HEK293 (cell line): ENCODE data around the gene PRR11.

ENCODE experiments used
- AEBP2 ChIP-seq: fragments of 450-650 bp; formaldehyde crosslinking; IDR thresholded peaks from 2 replicates; pipeline ENCODE4 v1.5.1; 2016; ENCODE audit warnings: missing biosample characterization, missing genetic modification characterization, borderline replicate concordance
- ATF2 ChIP-seq: fragments of 450-650 bp; formaldehyde crosslinking; IDR thresholded peaks from 2 replicates; pipeline ENCODE4 v1.5.1; 2016; ENCODE audit warnings: missing biosample characterization, missing genetic modification characterization, low read depth
- BCL11A ChIP-seq: fragments of 450-650 bp; formaldehyde crosslinking; IDR thresholded peaks from 2 replicates; pipeline ENCODE4 v1.5.1; 2016; ENCODE audit warnings: low read depth, missing biosample characterization, missing genetic modification characterization
- EGR2 ChIP-seq: fragments of 450-650 bp; formaldehyde crosslinking; IDR thresholded peaks from 2 replicates; pipeline ENCODE4 v1.5.1; 2016; ENCODE audit warnings: low read depth, missing biosample characterization, missing genetic modification characterization
- GLIS2 ChIP-seq: fragments of 450-650 bp; formaldehyde crosslinking; IDR thresholded peaks from 2 replicates; pipeline ENCODE4 v1.5.1; 2016; ENCODE audit warnings: missing biosample characterization, missing genetic modification characterization
- KLF10 ChIP-seq: fragments of 450-650 bp; IDR thresholded peaks from 2 replicates; pipeline ENCODE4 v1.5.1; 2018; ENCODE audit warnings: missing biosample characterization, mild to moderate bottlenecking, missing genetic modification characterization
- KLF16 ChIP-seq: fragments of 450-650 bp; formaldehyde crosslinking; IDR thresholded peaks from 2 replicates; pipeline ENCODE4 v1.5.1; 2017; ENCODE audit warnings: missing biosample characterization, missing genetic modification characterization
- KLF8 ChIP-seq: fragments of 450-650 bp; formaldehyde crosslinking; IDR thresholded peaks from 2 replicates; pipeline ENCODE4 v1.5.1; 2016; ENCODE audit warnings: missing biosample characterization, missing genetic modification characterization
- PATZ1 ChIP-seq: fragments of 450-650 bp; formaldehyde crosslinking; IDR thresholded peaks from 2 replicates; pipeline ENCODE4 v1.5.1; 2016; ENCODE audit warnings: missing biosample characterization, missing genetic modification characterization
- SCRT1 ChIP-seq: fragments of 450-650 bp; formaldehyde crosslinking; IDR thresholded peaks from 2 replicates; pipeline ENCODE4 v1.5.1; 2016; ENCODE audit warnings: missing biosample characterization, missing genetic modification characterization, borderline replicate concordance
- SP2 ChIP-seq: fragments of 450-650 bp; formaldehyde crosslinking; IDR thresholded peaks from 2 replicates; pipeline ENCODE4 v1.5.1; 2016; ENCODE audit warnings: missing biosample characterization, missing genetic modification characterization
- SP3 ChIP-seq: fragments of 450-650 bp; formaldehyde crosslinking; IDR thresholded peaks from 2 replicates; pipeline ENCODE4 v1.5.1; 2016; ENCODE audit warnings: missing biosample characterization, missing genetic modification characterization
- TRIM28 ChIP-seq: IDR thresholded peaks from 2 replicates; pipeline ENCODE4 v1.6.1; 2011; ENCODE audit warnings: low read length, control low read depth, borderline replicate concordance
- YY1 ChIP-seq: fragments of 450-650 bp; formaldehyde crosslinking; IDR thresholded peaks from 2 replicates; pipeline ENCODE4 v1.5.1; 2018; ENCODE audit warnings: missing biosample characterization, missing genetic modification characterization
- ZBTB44 ChIP-seq: fragments of 450-650 bp; IDR thresholded peaks from 2 replicates; pipeline ENCODE4 v1.5.1; 2018; ENCODE audit warnings: missing biosample characterization, mild to moderate bottlenecking, missing genetic modification characterization
- ZBTB48 ChIP-seq: fragments of 450-650 bp; formaldehyde crosslinking; IDR thresholded peaks from 2 replicates; pipeline ENCODE4 v1.5.1; 2016; ENCODE audit warnings: missing biosample characterization, missing genetic modification characterization
- ZNF138 ChIP-seq: fragments of 450-650 bp; formaldehyde crosslinking; IDR thresholded peaks from 2 replicates; pipeline ENCODE4 v1.5.1; 2016; ENCODE audit warnings: missing biosample characterization, missing genetic modification characterization, borderline replicate concordance
- ZNF2 ChIP-seq: fragments of 450-650 bp; formaldehyde crosslinking; IDR thresholded peaks from 2 replicates; pipeline ENCODE4 v1.5.1; 2016; ENCODE audit warnings: missing biosample characterization, missing genetic modification characterization
- ZNF248 ChIP-seq: fragments of 450-650 bp; formaldehyde crosslinking; IDR thresholded peaks from 2 replicates; pipeline ENCODE4 v1.5.1; 2017; ENCODE audit warnings: missing biosample characterization, missing genetic modification characterization
- ZNF266 ChIP-seq: fragments of 450-650 bp; formaldehyde crosslinking; IDR thresholded peaks from 2 replicates; pipeline ENCODE4 v1.5.1; 2016; ENCODE audit warnings: missing biosample characterization, missing genetic modification characterization, low read depth
- ZNF280C ChIP-seq: fragments of 450-650 bp; formaldehyde crosslinking; IDR thresholded peaks from 2 replicates; pipeline ENCODE4 v1.5.1; 2016; ENCODE audit warnings: missing biosample characterization, missing genetic modification characterization
- ZNF341 ChIP-seq: fragments of 450-650 bp; formaldehyde crosslinking; IDR thresholded peaks from 2 replicates; pipeline ENCODE4; 2016; ENCODE audit warnings: low read depth, missing biosample characterization, missing genetic modification characterization
- ZNF391 ChIP-seq: fragments of 450-650 bp; formaldehyde crosslinking; IDR thresholded peaks from 2 replicates; pipeline ENCODE4 v1.5.1; 2016; ENCODE audit warnings: low read depth, missing biosample characterization, missing genetic modification characterization, borderline replicate concordance
- ZNF513 ChIP-seq: fragments of 450-650 bp; IDR thresholded peaks from 2 replicates; pipeline ENCODE4 v1.5.1; 2018; ENCODE audit warnings: missing biosample characterization, missing genetic modification characterization
- ZNF600 ChIP-seq: fragments of 450-650 bp; formaldehyde crosslinking; IDR thresholded peaks from 2 replicates; pipeline ENCODE4 v1.5.1; 2016; ENCODE audit warnings: missing biosample characterization, missing genetic modification characterization
- ZNF623 ChIP-seq: fragments of 450-650 bp; formaldehyde crosslinking; IDR thresholded peaks from 2 replicates; pipeline ENCODE4 v1.5.1; 2016; ENCODE audit warnings: missing biosample characterization, missing genetic modification characterization

Gene PRR11

GRCh38 chr17:59106463-59107305 is 48.9 kb upstream of the PRR11 start, which contains the start of gene TRIM37 (continued):
- TF ChIP-seq SP3 (tag by site-specific recombination): peak; percentile 95
- no peak for TF ChIP-seq ATF2 (tag by site-specific recombination)
- TF ChIP-seq ZNF600 (tag by site-specific recombination): peak; percentile 80
- TF ChIP-seq ZNF248: no peak
- no peak for TF ChIP-seq ZNF280C (tag by site-specific recombination)
- no peak for TF ChIP-seq ZNF513 (tag by site-specific recombination)
- peak; percentile 83; the same call in 1 of the 2 replicates for TF ChIP-seq ZNF391 (tag by site-specific recombination)
- TF ChIP-seq TRIM28: peak; percentile 73; the same call in 1 of the 2 replicates
- TF ChIP-seq KLF16: peak; percentile 97
- peak; percentile 72 for TF ChIP-seq ZNF2 (tag by site-specific recombination)
- TF ChIP-seq EGR2: peak; percentile 77
- TF ChIP-seq GLIS2 (tag by site-specific recombination): peak; percentile 93
- no peak for TF ChIP-seq ZNF138 (tag by site-specific recombination)
- TF ChIP-seq PATZ1 (tag by site-specific recombination): peak; percentile 93
- no peak for TF ChIP-seq ZBTB48 (tag by site-specific recombination)
- 0 out of 2 replicates have a peak, but pooled peaks have one; percentile 5 for TF ChIP-seq ZBTB44 (tag by site-specific recombination)
- no peak; the same call in 1 of the 2 replicates for TF ChIP-seq ZNF266 (tag by site-specific recombination)
- peak; percentile 93 for TF ChIP-seq SP2 (tag by site-specific recombination)
- TF ChIP-seq ZNF341 (tag by site-specific recombination): peak; percentile 7; the same call in 1 of the 2 replicates
- peak; percentile 96 for TF ChIP-seq KLF8 (tag by site-specific recombination)
- TF ChIP-seq YY1 (tag by site-specific recombination): peak; percentile 80
- TF ChIP-seq AEBP2 (tag by site-specific recombination): no peak
- peak; percentile 85 for TF ChIP-seq ZNF623 (tag by site-specific recombination)
- TF ChIP-seq SCRT1 (tag by site-specific recombination): peak; percentile 69; the same call in 1 of the 2 replicates
- peak; percentile 58; the same call in 1 of the 2 replicates for TF ChIP-seq BCL11A
- TF ChIP-seq KLF10 (tag by site-specific recombination): peak; percentile 97
